Measurements from ENCODE around the gene SENP1.

The SENP1 gene

DNA sequence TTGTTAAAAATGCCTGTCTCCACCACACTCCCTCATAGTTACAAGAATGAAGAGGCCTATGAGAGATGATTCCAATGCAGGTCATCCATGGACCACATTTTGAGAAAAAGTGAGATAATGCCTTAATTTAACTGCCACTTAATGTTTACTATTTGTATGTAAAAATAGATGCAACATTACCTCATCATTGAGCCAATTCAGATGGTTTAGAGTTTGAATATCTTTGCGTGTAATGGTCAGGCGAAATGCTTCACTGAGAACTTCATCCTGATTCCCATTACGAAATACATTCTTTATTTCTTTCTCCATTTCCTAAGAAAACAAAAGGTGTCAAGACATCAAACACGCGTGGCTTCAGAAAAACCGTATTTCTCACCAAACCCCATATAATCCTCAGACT lies 42.3 kb downstream of the SENP1 start:
- DNase-seq = no peak

DNA sequence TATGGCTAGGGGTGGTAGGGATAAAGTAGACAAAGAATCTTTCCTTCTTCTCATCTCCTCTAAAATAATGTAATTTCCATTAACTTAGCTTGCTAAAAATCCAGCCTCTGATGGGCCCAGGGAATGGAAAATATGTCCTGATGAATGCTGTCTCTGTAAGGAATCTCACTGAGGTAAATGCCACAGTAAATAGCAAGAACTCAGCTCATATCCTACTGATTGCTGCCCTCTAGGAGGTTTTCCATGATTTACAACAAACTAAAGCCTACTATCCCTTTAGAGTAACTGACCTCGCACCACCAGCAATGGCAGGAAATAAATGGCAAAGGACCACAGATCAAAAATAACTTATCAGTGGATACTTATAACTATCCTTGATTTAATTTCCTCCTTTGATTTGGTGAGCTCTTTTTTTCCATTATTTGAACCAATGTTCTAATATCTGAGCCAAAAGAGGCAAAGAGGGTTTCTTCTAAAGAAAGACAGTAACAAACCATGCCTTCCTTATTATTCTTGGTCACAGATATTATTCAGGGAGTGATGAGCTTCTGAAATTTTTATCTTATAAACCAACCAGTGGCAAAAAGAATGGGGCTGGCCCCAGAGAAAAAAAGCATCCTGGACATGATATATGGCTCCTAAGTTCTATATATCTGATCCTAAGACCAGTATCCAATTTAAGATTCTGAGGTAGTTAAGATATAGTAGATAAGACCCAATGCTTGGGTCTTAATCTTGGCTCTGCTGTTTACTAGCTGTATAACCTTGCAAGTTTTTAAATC lies 43.8 kb downstream of the SENP1 start:
- no peak for DNase-seq

DNA sequence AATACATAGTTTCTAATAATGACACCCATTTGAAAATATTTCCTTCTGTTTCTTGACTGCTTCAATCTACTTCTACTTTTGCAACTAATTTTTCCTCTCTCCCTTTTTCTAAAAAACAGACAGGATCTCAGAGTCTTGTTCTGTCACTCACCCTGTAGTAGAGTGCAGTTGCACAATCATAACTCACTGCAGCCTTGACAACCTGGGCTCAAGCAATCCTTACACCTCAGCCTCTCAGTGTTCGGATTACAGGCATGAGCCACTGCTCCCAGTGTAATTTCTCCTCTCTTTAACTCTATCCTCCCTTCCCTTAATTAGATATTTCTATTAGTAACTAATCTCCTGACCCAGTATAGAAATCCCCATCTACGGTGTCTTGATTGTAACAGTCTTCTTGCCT lies 45.4 kb downstream of the SENP1 start:
- no peak for DNase-seq

DNA sequence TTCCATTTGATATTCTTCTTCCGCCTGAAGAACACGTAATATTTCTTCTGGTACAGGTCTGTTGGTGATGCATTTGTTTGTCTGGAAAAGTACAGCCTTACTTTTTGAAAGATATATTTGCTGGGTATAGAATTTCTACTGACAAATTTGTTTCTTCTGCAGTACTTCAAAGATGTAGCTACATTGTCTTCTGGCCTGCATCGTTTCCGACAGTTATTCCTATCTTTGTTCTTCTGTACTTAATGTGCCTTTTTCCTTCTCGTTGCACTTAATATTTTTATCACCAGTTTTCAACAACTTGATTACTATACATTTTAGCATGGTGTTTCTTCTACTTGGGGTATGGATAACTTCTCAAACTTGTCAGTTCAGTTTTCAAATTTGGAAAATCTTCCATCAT lies 47.1 kb downstream of the SENP1 start:
- DNase-seq = no peak

DNA sequence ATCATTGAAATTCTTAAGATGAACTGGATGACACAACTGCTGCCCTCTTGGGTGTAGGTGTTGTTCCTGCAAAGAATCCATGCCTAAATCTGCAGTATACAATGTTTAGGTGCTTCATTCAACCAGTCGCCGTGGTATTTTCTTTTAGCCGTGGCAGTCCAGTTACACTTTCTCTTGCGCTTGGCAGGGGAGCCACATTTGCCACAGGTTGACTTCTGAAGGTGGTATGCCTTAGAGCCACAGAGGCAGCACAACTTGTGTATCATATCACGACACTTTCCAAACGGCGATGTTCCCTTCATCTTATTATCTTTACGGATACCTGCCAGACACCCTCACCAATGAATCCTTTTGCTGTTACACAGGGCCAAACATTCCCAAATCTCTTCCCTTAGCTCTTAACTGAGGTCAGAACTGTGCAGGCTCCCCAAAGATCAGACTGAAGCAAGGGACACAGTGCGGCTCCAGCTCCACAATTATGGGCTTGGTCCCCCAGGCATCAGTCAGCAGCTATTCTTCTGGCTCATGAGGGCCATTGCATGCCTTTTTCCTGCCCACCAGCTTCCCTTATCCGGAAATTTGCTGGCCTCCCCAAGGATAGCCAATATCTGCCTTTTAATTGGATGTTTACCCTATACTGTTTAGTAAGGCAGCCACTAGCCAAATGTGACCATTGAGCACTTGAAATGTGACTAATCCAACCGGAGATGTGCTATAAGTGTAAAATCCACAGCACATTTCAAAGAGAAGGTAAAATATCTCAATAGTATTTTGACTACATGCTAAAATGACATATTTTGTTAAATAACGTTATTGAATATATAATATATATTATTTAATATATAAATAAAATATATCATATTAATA lies 50.7 kb downstream of the SENP1 start:
- no peak for DNase-seq

DNA sequence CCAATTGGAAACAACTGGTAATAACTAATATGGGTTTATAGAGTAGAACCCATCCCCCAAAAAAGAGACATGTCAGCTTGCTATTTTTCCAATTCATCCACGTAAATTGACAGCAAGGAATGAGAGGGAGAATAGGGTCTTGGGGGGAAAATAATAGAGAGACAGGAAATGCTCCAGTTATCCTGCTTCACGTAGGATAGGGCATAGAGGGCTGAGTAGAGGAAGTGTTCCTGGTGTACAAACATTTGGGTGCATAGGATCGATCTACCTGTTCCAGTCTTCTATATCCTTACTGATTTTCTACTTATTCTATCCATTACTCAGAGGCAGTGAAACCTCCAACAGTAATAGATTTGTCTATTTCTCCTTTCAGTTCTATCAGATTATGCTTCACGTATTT lies 52.0 kb downstream of the SENP1 start:
- no peak for DNase-seq

DNA sequence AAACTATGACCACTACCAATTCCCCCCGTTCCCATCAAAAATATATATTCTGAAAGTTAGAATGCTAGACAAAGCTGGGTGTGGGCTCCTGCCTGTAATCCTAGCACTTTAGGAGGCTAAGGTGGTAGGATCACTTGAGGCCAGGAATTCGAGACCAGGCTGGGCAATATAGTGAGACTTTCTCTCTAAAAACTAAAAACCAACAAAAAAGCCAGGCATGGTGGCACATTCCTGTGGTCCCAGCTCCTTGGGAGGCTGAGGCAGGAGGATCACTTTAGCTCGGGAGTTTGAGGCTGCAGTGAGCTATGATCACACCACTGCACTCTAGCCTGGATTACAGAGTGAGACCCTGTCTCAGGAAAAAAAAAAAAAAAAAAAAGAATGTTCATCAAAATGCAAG lies 52.8 kb downstream of the SENP1 start:
- DNase-seq = no peak

DNA sequence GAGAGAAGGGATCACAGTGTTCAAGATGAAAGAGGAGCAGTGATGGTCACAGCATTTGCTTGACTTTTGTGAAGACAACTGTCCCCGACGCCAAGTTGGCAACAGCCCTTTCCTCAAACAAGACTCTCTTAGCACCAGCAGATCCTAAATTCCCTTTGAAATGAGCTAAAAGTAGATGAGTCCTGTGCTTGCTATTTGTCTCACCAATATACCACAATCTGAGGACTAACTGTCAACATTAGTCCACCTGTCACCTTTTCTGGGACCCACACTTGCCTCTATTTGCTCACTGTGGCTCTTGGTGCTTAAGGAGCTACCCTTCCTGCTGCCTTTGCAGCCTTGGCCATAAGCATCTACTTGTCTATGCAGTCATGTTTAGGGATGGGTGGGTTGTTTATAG lies 54.2 kb downstream of the SENP1 start:
- no peak for DNase-seq

DNA sequence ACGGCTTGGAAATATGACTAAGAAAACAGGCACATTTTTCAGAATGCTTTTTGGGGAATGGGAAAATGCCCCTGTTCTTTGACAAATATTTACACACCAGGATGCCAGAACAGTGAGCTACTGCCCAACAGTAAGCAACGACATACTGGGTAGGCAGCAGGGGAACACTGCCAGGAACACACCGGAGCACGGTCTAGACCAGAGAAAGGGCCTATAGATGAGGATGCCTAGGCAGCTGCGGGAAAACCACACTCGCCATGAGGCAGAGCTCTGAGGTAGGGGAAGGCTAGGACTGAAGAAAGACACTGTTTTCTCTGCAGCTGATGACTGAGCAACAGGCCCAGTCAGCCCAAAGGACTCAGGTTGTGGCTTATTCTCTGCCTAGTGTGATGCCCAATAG lies 55.7 kb downstream of the SENP1 start:
- no peak for DNase-seq

DNA sequence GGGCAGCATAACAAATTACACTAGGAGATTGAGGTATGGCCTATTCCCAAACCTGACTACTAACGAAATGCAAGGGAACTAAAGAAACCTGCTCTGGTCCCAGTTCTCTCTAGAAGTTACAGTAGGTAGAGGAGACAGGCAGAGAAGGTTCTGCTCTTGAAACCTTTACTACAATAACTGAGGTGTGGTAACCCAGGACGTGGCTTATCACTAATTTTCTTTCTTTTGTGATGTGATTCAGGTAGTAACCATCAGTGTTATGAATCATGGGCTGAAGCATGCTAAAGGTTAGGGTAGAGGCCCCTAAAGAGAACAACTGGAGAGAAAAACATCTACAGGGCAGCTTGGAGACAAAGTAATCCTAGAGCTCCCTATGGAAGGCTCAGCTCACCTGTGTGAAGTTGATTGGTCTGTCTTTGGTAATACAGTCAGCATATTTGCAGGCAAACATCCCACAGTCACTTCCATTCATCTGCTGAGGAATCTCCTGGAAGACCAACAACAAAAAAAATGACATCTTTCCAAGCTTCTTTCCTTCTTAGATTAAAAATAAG lies 59.8 kb downstream of the SENP1 start:
- no peak for DNase-seq

DNA sequence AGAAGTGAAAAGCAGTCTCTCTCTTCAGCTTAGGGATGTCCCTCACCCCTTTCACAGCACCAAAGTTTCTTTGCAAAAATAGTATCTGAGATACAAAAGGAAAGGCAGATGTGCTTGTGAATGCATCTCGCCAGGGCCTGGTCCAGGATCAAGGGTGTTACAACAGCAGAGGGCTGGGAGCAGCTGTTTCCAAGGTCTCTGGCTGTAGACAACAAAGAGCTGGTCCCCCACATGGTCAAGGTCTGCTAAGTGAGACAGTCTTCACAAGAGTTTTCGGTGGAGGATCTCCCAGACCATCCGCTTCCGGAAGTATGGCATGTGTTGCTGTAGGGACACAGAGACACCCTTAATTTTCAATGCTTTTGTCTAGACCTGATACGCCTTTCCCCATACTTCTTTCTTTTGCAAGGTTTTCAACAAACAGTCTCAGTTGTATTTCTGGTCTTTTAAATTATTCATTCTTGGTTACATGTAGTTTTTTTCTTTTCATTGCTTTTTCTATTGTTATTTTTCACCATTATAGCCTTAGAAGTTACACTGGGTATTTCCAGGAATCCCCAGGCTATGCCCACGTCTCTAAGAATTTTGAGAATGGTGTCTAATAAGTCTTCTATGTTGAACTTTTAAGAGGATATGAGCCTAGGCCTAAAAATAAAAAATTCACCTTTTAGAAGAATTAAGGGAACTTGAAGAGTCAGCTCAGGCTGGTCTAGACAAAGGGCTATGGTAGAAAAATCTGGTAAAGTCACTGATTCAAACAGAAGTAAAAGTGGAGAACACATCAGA lies 60.6 kb downstream of the SENP1 start:
- no peak for DNase-seq

DNA sequence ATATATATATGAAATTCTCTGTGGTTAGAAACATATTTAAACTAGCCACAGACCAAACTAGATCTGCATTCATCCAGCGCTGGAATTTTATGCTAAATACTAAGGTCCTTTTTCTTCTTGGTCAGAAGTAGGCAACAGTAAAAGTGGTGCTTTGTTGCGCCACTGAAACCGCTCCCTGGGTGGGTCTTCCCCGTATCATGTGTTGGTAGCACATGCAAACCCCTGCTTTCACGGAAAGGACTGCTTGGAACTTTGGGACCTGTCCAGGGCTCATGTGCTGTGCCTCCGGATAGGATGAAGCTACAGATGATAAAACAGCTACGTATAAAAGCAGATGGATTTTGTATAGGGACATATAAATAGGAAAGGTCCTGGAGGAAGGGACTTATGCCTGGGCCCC lies 61.5 kb downstream of the SENP1 start:
- DNase-seq = no peak

DNA sequence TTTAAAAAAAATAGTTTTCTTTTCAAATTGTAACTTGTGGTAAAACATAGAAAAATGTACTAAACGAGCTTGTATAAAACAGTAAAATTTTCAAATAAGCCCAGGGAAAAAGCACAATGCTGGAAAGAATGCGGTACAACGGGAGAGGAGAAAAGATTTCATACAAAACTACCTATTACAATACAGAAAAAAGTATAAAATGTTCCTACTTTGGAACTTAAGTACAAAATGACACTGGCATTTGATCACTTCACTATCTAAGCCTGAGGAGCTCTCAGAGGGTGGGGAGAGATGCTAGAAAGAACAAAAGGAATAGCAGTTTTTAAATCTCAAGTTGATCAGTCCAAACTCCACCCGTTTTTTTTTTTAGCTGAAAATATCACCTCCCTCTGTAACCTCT lies 62.1 kb downstream of the SENP1 start:
- no peak for DNase-seq

DNA sequence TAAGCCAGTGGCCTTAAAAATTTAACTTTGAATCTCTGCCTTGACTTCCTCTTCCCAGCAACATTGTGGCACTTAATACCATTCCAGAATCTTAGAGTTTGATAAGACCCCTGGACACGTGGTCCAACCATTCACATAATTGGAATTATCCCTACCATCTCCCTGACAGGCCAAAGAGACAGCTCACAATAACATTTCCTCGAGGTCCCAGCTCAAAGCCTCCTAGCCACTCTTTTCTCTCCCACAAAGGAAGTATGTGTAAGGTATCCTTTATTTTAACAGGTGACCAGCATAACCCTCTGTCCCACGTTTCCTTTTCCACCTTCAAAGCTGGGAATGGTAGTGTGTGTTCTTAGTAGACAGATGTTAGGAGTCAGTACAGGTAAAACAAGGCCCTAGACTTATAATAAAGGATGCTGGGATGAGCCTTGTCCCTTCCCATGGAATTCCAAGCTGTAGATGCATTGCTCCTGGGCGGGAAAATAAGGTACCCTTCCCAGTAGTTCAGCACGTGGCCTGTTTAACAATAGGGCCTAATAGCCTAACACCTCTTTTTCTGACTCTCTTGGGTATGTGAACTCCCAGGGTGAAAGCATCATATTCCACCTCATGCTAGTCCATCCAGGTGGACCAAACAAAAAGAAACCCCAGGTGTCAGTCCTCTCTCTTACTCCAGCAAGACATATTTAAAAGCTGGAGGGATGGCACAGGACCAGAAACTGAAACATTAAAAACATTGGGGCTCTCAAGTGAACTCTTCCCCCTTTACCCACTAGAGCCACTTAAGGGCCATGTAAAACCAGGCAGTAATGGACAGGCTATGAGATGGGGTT lies 64.1 kb downstream of the SENP1 start:
- no peak for DNase-seq

DNA sequence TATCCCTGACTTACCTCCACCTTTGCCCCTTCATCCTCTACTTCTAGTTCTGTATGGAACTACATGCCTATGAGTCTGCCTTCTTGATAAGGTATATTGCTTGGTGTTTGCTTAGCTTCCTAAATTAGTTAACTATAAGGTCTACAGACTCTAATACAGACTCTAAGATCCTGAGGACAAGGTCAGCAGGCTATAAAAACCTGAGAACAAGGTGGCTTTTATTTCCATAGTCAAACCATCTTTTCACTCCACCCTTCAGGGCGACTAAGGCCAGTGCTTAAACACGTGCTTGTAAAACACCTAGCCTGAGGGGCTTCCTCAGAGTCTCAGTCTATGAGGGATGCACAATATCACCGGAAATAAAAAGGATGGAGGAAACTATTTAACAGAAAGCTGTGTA lies 65.5 kb downstream of the SENP1 start:
- no peak for DNase-seq

DNA sequence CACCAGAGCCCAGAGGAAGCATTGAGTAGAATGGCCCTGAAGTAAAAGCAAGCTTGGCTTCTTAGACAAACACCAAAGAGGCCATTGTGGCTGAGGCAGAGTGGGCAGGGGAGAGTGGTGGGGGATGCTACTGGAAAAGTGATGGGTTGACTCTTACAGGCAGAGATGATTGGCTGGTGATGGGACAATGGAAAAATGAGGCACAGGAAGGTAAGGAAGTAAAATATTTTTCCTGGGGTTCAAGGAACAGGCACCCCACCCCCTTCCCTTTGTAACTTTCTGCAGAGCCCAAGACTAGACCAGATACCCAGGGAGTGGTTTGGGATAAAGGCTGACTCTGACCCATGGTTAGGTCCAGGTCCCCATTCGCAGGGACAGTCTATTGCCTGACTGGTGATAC lies 66.7 kb downstream of the SENP1 start:
- no peak for DNase-seq

DNA sequence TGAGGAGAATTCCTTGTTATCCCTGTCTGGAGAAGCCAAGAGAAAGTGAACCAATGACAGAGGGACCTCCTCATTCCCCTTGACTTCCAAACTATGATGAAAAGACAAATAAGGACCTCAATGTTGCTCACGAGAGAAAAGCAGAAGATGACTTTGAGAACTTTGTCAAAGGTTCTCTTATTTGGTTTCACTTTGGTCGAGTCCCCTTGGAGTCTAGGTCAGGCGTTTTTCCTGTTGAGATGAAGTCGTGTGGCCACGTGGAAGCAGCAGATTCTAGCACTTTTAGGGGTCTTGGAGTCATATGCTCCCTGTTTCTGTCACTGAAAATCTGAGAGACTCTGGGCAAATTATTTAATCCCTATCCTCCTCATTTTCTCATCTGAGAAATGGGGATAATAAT lies 67.8 kb downstream of the SENP1 start:
- DNase-seq = no peak

DNA sequence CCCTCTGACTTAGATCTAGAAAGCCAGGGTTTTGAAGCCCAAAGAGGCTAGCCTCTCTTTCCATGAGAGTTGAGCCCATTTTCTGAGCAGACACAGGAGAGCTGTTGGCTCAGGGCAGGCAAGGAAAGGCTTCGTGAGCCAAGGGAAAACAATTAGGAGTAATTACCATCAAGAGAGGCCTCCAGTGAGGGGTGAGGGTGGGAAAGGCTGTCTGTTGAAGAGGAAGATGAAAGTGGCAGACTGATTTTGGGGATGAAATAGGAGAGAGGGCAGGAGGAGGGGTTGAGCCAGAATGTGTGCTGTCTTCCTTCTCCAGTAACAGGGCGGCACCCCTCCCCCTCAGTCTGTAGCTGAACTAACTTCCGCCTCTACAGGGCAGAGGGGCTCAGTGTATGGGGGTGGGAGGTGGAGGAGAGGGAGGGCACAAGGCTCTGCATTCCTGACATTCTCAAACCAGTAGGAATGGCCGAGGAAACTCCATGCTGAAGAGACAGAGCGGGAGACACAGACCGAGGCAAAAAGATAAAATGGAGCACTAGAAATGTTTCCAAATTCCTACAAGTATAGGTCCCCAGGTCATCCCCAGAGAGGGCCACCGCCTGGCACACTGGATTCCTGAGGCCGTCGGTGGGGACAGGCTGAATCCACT lies 68.5 kb downstream of the SENP1 start:
- no peak for DNase-seq

DNA sequence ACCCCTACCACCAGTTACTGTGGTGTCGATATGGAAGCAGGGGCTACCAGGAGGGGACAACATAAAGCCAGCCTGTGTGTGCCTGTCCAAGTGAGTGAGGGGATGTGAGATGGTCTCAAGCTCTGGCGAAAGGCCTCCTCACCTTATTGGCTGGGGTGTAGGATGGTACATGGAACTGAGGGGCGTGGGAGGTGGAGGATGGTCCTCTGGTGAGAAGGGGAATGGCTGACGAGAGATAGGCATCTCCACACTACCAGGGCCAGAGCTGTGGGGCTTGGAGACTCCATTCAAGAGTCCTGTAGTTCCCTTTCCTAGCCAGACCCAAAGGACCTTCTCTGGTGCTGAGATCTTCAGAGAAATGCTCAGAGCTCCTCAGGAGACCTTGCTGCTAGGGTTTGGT lies 69.1 kb downstream of the SENP1 start:
- DNase-seq = no peak

DNA sequence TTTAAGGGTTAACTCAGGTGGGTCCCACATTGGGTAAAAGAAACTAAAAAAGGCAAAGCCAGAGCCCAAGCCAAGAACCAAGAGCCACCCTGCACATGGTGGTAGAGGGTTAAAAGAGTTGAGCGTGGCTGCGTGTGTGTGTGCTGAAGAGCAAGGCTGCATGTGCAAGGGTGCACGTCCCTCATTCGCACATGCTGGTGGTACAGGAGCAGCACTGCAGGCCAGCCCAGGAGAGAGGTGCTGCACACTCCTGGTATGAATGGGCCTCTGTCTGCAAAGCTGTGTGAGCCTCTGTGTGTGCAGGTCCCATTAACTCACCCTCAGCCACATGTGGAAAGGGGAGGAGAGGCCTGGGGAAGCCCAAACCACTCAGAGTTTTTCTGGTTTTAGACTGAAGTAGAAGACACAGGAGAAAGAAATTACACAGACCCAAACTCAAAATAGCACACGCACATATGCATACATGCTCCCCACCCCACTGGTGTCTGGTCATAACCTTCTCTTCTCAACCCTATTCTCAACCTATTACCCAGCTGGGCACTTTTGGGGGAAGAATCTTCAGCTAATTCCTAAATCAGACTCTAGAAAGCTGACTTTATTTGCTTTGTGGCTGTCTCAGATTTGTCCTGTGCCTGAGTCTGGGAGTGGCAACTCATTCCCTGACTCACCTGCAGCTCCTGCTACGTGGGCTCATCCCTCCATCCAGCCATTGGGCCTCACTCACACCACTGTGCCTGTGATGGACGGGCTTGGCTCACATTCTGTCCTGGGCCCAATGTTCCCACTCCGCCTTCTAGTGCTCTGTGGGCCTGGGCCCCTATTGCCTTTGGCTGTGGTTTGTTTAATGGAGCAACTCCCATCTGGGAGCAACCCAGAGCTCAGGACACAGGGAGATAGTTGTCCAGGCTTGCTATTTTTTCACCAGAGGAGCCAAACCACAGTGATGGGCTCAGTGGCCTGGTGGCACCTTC lies 70.8 kb downstream of the SENP1 start:
- no peak for DNase-seq

DNA sequence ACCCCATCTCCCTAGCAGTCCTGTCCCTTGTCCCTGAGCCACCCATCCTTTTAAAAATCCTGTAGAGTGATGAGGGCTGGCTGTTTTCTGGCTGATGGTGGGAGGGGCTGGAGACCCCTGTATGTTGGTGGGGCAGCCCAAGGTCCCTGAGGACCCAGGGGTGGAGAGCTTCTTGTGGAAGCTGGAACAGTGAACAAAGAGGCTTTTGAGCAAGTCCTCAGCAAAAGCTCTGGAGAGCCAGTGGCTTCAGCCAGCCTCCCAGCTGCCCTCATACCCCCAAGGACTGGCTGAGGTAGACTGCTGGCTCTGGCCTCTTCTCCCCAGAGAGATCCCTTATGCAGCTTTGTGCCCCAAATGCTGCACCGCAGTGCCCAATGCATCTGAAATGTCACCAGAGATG lies 72.4 kb downstream of the SENP1 start:
- DNase-seq = no peak
